ENCODE measurements around the gene GCA.

Gene GCA

GRCh38 chr2:162328424-162329157 is 15.3 kb upstream of the GCA start:
- no peak for DNase-seq

GRCh38 chr2:162330881-162331280 is 13.1 kb upstream of the GCA start:
- no peak for DNase-seq

- peak; percentile 32 for DNase-seq
Measured at GRCh38 chr2:162333968-162334367, 10.0 kb upstream of the GCA start.

GRCh38 chr2:162337868-162338267 is 6.1 kb upstream of the GCA start:
- no peak for DNase-seq

- no peak for DNase-seq
Measured at GRCh38 chr2:162340822-162341221, 3.1 kb upstream of the GCA start.

- no peak for DNase-seq
Measured at GRCh38 chr2:162342321-162342720, 1.6 kb upstream of the GCA start.

GRCh38 chr2:162342841-162343240 is 1.1 kb upstream of the GCA start:
- no peak for DNase-seq

- no peak for DNase-seq
Measured at GRCh38 chr2:162343492-162343823, 474 bp upstream of the GCA start.

GRCh38 chr2:162344617-162344950 is 652 bp downstream of the GCA start:
- DNase-seq, result no peak

- DNase-seq, result no peak
Measured at GRCh38 chr2:162365392-162365791, 21.5 kb downstream of the GCA start.

GRCh38 chr2:162368494-162368893 is 24.6 kb downstream of the GCA start:
- DNase-seq, result no peak

- DNase-seq, result no peak
Measured at GRCh38 chr2:162369551-162369950, 25.6 kb downstream of the GCA start.

GRCh38 chr2:162370931-162371330 is 27.0 kb downstream of the GCA start:
- no peak for DNase-seq

GRCh38 chr2:162372818-162373217 is 28.9 kb downstream of the GCA start:
- DNase-seq, result no peak

GRCh38 chr2:162379719-162380580 is 36.0 kb downstream of the GCA start:
- no peak for DNase-seq

- no peak for DNase-seq
Measured at GRCh38 chr2:162381851-162382250, 37.9 kb downstream of the GCA start.

GRCh38 chr2:162382278-162382677 is 38.3 kb downstream of the GCA start:
- no peak for DNase-seq

GRCh38 chr2:162385536-162385935 is 41.6 kb downstream of the GCA start:
- no peak for DNase-seq

GRCh38 chr2:162390801-162391200 is 46.9 kb downstream of the GCA start:
- no peak for DNase-seq

GRCh38 chr2:162400336-162400735 is 56.4 kb downstream of the GCA start:
- no peak for DNase-seq

- no peak for DNase-seq
Measured at GRCh38 chr2:162401871-162402270, 57.9 kb downstream of the GCA start.

- DNase-seq, result no peak
Measured at GRCh38 chr2:162403884-162404283, 60.0 kb downstream of the GCA start.
